ENCODE measurements around the gene COMMD1.
"Not testable (repeated sequence)": the region's sequence is repeated elsewhere in the genome, so short reads cannot be mapped to it uniquely, and the experiment has no call there.

The COMMD1 gene

DNA sequence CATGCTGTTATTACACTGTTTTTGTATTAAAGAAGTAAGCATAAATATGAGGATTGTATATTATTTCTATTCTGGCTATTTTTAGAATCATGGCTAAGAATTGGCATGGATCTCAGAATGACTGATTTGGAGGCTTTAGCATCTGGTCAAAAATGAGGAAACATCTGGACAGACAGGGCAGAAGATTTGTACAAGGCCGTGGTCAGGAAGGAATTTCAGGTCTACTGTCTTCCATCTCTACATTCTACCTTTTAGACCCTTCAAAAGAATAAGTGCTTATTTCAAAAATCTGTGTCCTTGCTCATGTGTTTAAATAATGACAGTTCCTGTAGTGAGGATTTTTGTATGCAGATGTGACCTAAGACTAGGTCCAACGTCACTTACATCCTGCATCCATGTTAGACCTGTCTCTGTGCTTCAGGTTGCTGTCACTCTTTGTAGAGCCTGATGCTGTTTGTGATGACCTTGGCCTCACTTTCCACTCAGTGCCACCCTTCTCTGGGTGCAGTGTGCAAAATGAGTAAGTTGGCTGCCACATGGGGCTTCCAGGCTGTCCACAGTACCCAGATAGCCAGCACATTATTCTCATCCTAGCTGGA lies 235.8 kb downstream of the COMMD1 start:
- DNase-seq (ENCODE audit: low read depth in 2 of 2): no peak

DNA sequence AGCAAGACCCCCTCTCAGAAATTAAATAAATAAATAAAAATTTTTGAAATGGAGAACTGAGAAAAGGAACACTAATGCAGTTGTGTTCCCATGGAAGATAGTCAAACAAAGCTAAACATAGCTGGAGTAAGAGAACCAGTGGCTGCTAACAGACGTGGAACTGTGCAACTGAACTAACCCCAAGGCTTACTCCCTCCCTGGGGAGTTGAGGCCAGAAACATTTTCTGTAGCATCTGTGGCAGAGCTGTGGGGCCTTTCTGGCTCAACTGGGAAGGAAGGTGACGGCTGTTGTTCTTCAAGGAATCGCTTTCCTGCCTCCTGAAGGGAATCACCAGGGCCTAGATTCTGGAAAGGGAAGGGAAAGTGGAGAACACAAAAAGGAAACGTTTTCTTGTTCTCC lies 236.6 kb downstream of the COMMD1 start:
- no peak for DNase-seq (ENCODE audit: low read depth in 2 of 2)

DNA sequence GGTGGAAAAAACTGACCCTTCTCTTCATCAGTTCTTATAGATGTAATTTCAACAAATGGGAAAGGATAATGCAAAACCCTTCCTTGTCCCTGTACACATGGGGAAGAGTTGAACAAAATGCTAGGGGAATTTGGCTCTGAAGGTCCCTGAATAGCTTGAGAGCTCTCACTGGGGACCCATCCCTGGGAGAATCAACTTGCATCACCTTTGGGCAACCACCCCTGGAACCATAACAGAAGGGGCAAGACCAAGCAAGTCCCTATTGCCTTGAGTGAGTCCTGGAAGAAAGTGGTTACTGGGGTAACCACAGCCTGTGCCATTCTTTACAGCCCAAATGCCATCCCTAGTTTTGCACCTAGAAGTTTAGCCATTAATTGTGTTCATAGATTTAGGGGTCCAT lies 238.2 kb downstream of the COMMD1 start:
- DNase-seq (ENCODE audit: low read depth in 2 of 2): no peak

DNA sequence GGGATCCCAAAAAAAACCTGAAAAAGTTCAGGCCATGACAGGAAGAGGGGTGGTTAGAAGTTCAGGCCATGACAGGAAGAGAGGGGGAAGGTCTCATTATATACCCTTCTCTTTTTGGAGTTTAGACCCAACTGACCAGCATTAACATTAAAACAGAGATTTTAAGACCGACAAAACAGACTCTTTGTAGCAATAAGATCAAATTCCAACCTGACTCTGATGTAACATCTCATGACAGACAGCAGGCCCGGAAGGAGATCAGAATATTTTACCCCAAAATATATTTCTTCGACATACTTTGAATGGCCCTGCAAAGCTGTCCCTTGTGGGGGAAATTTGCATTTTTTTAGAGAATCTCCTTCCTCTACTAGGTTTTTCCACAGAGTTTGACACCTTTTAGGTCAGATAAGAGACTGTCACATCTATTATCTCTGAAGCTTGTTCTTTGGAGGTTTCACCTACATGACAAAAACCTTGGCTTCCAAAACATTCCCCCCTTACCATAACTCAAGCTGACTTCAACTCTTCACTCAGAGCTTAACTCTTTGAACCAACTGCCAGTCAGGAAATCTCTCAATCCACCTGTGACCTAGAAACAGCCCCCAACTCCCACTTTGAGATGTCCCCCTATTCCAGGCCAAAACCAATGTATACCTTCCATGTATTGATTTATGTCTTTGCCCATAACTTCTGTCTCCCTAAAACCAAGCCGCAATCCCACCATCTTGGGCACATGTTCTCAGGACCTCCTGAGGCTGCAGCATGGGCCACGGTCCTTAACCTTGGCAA lies 239.4 kb downstream of the COMMD1 start:
- DNase-seq (ENCODE audit: low read depth in 2 of 2): no peak

DNA sequence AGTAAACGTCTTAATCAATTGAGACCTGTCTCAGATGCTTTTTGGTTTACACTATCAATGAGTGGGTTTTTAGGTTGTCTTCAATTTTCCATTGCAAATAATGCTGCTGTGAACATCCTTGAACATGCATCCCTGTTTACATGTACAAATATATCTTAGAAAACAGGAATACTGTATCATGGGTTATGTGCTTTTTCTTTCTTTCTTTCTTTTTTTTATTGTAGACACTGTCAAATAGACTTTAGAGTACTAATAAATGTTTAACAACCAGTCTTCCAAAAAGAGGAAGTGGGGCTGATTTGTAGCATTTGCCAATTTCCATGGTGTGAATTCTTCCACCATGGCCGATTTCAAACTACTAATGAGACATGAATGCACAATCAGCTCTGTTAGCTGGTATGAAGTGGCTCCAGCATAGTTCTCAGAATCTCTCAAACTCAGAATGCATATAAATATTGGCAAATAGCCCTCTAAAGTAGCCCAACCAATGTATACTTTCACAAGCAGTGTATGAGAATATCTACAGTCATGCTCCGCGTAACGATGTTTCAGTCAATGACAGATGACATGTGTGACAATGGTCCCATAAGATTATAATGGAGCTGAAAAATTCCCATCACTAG lies 240.1 kb downstream of the COMMD1 start:
- DNase-seq (ENCODE audit: low read depth in 2 of 2): no peak

DNA sequence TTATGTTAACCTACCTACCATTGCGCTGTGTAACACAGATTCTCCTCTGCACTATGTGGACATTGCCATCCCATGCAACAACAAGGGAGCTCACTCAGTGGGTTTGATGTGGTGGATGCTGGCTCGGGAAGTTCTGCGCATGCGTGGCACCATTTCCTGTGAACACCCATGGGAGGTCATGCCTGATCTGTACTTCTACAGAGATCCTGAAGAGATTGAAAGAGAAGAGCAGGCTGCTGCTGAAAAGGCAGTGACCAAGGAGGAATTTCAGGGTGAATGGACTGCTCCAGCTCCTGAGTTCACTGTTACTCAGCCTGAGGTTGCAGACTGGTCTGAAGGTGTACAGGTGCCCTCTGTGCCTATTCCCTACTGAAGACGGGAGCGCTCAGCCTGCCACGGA lies 241.3 kb downstream of the COMMD1 start:
- not testable (repeated sequence) for DNase-seq (ENCODE audit: low read depth in 2 of 2)

DNA sequence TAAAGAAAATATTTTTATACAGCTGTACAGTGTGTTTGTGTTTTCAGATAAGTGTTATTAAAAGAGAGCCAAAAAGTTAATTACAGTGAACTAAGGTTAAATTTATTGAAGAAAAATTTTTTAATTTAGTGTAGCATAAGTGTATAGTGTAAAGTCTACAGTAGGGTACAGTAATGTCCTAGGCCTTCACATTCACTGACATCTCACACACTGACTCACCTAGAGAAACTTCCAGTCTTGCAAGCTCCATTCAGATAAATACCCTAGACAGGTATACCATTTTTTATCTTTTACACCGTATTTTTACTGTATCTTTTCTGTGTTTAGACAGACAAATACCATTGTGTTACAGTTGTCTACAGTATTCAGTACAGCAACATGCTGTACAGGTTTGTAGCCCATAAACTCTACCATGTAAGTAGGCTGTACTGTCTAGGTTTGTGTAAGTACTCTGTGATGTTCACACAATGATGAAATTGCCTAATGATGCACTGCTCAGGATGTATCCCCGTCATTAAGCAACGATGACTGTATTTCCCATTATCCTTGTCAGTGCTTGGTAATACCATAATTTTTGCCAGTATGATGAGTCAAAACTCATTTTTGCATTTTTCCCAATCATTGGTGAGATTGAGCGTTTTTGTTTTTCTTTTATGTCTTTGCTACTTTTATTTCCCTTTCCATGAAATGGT lies 242.3 kb downstream of the COMMD1 start:
- peak; percentile 55 to 65 for DNase-seq (ENCODE audit: low read depth in 2 of 2)

DNA sequence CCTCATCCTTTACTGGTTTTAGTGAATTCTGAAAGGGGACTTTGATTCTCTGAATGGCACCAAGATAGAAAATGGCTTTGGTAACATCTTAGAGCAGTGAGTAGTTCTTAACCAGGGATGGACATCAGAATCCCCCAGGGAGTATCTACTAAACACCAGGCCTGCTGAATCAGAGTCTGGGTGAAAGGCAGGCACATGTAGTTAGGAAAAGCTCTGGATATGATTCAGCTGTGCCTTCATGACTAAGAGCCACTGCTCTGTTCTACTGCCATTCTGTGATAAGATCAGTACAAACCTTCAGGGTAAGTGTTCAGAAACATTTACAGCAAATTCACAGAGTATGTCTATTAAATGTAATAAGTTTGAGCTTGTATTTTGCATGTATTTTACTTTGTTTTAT lies 244.2 kb downstream of the COMMD1 start:
- peak; percentile 83 to 85 for DNase-seq (ENCODE audit: low read depth in 2 of 2)

DNA sequence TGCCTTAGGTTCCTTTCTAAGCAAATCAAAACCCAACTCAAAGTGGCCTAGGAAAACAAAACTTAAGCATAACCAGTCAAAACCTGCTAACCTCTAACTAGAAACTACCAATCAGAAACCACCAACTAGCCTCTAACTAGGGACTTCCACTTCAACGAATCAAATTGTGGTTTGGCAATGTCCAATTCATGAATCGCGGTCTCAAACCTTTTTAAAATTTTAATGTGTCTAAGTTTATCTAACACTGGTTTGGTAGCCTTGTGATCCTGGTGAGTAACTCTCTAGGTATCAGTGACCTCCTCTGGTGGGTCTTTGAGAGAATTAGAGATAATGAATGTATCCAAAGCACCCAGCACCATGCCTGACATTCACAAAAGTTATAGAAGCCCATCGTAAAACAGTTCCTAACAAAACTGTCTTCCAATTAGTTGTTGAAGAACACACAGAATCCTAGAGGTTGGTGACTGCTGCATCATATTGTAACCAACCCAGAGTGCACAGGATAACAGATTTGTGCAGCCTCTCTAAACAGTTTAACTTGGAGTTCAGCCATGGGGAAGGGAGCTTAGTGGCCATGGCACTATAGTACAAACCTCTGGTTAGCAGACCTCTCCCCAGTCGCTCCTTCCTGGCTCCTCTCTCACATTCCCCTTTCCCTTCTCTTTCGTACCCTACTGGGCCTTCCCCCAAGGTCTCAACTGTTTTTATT lies 245.3 kb downstream of the COMMD1 start:
- DNase-seq (ENCODE audit: low read depth in 2 of 2): no peak

DNA sequence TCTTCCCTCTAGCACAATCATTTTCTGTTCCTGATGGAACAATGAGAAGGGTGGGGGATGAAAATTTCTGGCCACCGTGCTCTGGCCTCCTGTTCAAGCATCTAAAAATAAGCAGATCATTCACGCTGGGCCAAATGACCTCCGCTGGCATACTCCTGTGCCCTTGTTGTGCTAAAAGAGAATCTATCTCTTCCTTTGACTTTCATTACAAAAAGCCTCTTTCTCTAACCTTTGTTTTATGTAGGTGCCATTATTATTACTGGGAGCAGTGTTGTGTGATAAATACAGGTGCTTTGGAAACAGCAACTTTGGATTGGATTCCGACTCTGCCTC lies 245.8 kb downstream of the COMMD1 start:
- DNase-seq (ENCODE audit: low read depth in 2 of 2): no peak

DNA sequence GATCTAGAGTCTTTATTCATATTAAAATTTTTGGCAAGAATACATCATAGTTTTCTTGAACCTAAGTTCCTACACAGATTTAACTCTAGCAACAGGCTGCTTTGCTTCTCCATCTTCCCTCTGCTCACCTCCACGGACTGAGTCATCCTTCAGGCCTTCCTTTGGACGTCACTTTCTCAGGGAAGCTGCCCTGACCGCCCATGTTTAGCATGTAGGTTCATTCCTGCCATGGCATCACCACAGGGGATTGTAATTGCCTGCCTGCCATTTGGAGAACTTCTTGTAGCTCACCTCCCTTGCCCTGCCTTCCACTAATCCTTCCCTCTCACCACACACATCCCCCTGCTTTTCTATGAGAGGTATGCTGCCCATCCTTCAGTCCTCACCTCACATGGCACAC lies 246.5 kb downstream of the COMMD1 start:
- peak in 1 of 2 experiments; percentile 13 for DNase-seq (ENCODE audit: low read depth in 2 of 2)

DNA sequence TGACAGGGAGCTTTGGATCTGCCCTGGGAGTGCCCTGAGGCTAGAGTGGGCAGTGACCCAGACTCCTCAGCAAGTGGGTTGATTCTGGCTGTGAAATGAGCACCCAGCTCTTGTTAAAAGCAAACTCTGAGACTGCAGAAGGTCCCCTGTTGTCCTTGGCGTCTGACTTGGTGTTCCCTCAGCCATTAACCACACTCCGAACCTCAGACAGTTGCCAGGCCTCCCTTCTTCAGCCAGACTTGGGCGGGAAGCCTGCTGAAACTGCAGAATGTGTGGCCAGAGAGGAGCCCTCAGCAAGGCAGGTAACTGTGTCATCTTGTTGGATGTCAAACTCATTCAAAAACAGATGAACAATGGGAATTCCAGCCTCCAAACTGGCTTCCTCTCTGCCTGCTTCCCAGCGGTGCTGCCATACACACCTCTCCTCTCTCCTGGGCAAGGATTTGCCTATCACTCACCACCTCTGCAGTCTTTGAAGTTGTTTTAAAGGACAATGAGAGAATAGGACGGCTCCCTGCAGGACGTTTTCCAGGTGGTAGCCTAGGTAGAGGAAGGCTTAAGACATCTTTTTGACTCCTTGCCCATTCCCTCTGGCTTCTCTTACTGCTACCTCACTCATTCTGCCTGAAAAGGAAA lies 251.5 kb downstream of the COMMD1 start:
- DNase-seq (ENCODE audit: low read depth in 2 of 2): no peak

DNA sequence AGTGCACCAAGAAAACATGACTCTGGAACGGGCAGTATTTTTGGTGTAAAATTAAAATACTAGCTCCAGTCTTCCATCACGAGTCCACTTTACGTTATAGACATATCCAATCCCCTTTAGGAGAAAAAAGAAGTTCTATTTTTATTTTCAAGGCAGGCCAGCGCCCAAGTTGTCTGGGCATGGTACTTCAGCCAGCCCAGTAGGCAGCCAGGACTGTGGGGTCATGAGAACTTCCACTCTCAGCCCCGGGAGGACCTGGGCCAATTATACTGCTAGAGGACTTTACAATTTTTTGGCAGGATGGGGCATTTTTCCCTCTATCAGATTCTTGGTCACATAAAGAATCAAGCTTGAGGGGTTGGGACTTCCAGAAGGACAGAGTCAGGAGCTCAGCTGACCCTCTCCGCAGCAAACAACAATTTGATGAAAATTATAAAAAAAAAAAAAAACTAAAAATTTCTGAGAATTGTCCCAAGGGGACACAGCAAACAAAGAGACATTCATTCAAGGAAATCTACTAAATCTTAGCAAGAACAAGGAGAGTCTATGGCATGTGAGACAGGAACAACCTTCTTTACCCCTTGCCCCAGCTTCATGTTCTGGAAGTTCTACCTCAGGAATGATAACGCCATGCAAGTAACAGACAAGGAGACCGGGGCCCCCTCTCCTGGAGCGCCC lies 253.1 kb downstream of the COMMD1 start:
- DNase-seq (ENCODE audit: low read depth in 2 of 2): no peak

DNA sequence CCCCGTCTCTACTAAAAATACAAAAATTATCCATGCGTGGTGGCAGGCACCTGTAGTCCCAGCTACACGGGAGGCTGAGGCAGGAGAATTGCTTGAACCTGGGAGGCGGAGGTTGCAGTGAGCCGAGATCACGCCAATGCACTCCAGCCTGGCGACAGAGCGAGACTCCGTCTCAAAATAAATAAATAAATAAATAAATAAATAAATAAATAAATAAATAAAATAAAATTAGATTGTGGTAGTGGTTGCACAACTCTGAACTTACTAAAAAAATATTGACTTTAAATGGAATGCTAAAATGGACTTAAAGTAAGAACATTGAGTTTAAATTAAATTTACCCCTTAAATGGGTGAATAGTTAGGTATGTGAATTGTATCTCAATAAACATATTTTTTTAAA lies 255.2 kb downstream of the COMMD1 start:
- DNase-seq (ENCODE audit: low read depth in 2 of 2): not testable (repeated sequence)

DNA sequence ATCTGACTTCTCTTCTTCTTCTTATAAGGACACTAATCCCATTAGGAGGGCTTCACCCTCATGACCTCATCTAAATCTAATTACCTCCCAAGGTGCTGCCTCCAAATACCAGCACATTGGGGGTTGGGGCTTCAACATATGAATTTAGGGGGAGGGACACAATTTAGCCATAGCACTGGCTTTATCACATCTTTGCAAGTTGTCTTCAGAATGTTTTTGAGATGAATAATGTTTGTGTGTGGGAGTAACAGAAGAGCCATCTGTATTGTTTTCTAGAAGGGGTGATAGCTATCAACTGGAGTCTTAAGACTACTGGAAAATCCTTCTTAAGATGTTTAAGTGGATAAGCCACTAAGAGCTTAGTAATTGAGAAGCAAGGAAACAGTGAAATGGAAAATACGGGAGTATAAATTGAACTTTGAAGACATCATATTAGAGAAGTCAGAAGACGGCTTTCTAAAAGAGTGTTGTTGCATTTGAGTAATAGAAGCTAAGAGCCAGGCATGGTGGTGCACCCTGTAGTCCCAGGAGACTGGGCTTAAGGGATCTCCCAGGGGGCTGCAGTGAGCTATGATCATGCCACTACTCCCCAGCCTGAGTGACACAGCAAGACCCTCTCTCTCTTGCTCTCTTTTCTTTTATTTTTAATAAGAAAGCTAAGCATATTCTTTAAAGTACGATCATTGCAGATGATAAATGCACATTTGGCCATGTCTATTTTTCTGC lies 257.8 kb downstream of the COMMD1 start:
- no peak for DNase-seq (ENCODE audit: low read depth in 2 of 2)

DNA sequence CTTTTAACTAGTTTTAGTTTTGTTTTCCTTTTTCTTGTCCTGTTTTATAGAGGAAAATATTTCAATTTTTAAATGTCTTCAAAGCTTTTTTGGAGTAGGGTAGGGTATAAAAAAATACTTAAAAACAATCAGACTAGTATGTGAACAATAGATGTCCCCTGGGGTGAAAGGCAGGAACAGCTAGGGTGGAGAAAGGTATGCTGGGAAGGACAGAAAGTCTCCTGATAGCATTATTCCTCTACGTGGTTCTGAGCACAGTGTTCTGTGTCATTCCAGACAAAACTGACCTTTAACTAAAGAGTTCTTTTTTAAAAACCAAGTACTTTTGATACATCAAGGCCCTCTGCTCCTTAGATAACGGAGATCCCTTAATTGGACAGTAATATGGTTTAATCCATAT lies 258.4 kb downstream of the COMMD1 start:
- DNase-seq (ENCODE audit: low read depth in 2 of 2): no peak

DNA sequence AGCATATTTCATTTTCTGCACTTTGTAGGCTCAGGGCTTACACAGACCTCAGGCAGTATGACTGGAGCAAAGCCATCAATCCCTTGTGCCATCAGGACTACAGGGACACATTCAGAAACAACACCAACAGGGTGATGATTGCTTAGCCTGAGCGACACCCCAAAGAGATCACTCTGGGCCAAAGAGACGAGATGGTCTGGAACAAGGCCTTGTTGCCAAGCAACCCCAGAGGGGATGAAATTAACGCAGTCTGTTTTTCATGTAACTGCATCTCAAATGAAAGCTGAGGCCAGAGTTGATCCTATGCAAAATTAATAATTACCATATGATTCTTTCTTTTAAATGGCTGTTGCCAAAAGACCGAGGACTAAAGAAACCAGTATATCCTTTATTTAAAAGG lies 270.3 kb downstream of the COMMD1 start:
- no peak for DNase-seq (ENCODE audit: low read depth in 2 of 2)

DNA sequence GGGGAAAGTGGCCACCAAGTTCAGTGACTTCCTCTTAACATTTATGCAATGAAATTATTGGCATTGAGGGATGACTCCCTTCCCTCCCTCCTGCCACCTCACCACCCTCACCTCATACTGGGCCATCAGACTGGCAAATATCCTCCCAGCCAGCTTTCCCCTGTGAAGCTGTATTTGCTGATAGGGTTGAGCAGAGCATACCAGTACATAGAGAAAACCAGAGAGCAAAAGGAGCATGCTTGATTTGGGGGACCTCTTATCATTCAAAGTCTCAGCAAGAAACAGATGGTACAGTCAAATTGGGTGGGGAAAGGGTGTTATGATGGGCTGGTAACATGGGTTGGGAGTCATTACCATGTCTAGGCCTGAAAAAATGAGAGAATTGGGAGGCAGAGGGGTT lies 271.3 kb downstream of the COMMD1 start:
- DNase-seq (ENCODE audit: low read depth in 2 of 2): no peak

DNA sequence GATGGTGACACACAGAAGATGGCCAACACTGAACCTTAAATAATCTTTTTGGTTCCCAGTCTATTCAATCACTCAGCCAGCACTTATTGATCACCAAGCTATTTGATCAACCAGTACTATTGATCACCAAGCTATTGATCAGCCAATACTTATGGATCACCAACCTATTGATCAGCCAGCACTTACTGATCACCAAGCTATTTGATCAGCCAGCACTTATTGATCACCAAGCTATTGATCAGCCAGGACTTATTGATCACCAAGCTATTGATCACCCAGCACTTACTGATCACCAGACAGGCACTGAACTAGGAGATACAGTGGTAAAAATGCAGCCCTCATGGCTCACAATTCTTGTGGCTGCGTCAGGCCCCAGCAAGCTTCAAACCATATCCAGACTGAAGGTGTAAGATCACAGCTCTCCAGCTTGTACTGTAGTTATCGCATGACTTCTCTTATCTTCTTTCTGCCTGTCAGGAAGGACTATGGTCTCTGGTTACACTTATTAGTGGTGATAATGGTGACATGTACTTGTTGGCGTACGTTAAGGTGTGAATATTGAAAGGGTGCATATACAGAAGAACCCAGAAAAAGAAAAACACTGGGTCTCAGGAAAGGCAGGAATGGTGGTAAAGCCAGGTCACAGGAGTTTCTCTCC lies 272.0 kb downstream of the COMMD1 start:
- no peak for DNase-seq (ENCODE audit: low read depth in 2 of 2)

DNA sequence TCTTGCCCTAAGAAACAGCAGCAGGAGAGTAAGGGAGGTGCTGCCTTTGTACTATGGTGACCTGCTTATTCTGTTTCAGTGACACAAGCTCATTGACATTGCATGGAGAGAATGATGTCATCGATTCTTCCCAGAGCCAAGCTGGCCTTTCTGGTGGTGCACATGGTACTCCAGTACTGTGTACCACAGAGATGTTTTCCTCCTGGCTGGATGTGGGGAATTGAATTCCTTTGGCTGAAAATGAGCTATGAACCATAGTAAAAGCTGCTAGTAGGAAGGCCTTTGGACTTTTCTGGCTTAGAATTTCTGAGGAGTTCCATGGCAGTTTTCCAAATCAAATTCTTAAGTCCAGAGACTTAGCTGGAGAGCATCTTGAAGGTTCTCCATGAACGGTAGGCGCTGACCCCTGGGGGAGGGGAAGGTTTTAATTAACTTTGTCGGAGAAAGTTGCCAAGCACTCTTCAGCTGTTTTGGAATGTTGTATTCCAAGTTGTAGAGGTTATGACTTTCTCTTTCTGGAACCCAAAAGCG lies 273.3 kb downstream of the COMMD1 start:
- no peak for DNase-seq (ENCODE audit: low read depth in 2 of 2)

Measured in fibroblast of skin of left quadriceps (primary cell).